HCT116 (cell line): ENCODE results near the gene NLRP8. TPM values are rescaled to one million over a fixed set of nuclear protein-coding genes. Genes with fewer than 3 reads are reported as not detected.

Experiments used
- ATAC-seq: fragments of 200-7000 bp; cut with Tn5 transposase; 2 replicates; pipeline ENCODE4 v1.9.1; 2020; ENCODE audit warnings: mild to moderate bottlenecking, moderate library complexity
- Bru-seq: library from RNA; stranded (reverse); fragments of 400-500 nt; gene quantifications from one replicate; lab custom pipeline; 2021; lab: Mats Ljungman, UMichigan
- BruChase-seq, 2 experiments: library from RNA; stranded (reverse); fragments of 400-500 nt; gene quantifications; one replicate each; lab custom pipeline; 2021; lab: Mats Ljungman, UMichigan
- BruUV-seq: library from RNA; stranded (reverse); fragments of 400-500 nt; replicated peaks from 2 replicates; lab custom pipeline; 2021; lab: Mats Ljungman, UMichigan
- CTCF ChIA-PET: fragments of 300-600 bp; sonication (Branson Sonifier 250); formaldehyde crosslinking; loops from one replicate; lab custom pipeline; 2021; ENCODE audit warnings: antibody characterized with exemption; lab: Charles Lee
- POLR2A ChIA-PET: fragments of 300-600, 350-600 bp; sonication (Branson Sonifier 250); formaldehyde crosslinking; loops from one replicate; lab custom pipeline; 2021; ENCODE audit warnings: antibody characterized with exemption; lab: Charles Lee
- RAD21 ChIA-PET, 2 experiments: fragments of 300-600 bp; sonication (Branson Sonifier 250); formaldehyde crosslinking; loops; one replicate each; lab custom pipeline; 2023; ENCODE audit warnings: low total read pairs in 2 of 2; ENCODE audit not compliant: uncharacterized antibody in 2 of 2, unreplicated experiment in 2 of 2, low non-redundant PET in 1 of 2; lab: Charles Lee
- DNase-seq: peaks from one replicate; pipeline ENCODE4 v3.0.0-alpha.2; 2010; ENCODE audit warnings: low read depth, low spot score
- H2AFZ ChIP-seq: fragments of 200-600 bp; shearing (Covaris generic), sonication (generic); 2 replicates; pipeline ENCODE4 v1.6.1; 2017; ENCODE audit warnings: low read depth, mixed run types, mixed read lengths, antibody characterized with exemption, low read length; ENCODE audit not compliant: poor library complexity, severe bottlenecking
- H3K27ac ChIP-seq: 2 replicates; pipeline ENCODE4 v1.5.1; 2012; ENCODE audit warnings: low read depth, low read length
- H3K27me3 ChIP-seq: fragments of 200-600 bp; sonication (generic); 2 replicates; pipeline ENCODE4 v1.6.1; 2016; ENCODE audit warnings: mixed run types, low read length, mixed read lengths; ENCODE audit not compliant: insufficient read depth
- H3K36me3 ChIP-seq, 2 experiments: fragments of 200-500 bp in 1 of 2; fragments of 200-600 bp in 1 of 2; sonication (Bioruptor generic) in 1 of 2; sonication (generic) in 1 of 2; 2 replicates each; pipeline versions ENCODE4 v1.5.1 to v1.6.1; 2014 to 2016; ENCODE audit warnings: low read length in 2 of 2, inconsistent platforms in 1 of 2, mixed read lengths in 1 of 2, mixed run types in 1 of 2; ENCODE audit not compliant: insufficient read depth in 2 of 2, control insufficient read depth in 1 of 2
- H3K4me1 ChIP-seq, 2 experiments: fragments of 200-600 bp in 1 of 2; sonication (generic) in 1 of 2; 2 replicates each; pipeline versions ENCODE4 v1.5.1 to v1.6.1; 2012 to 2017; ENCODE audit warnings: low read length in 2 of 2, inconsistent platforms in 1 of 2, mild to moderate bottlenecking in 1 of 2, mixed read lengths in 1 of 2, mixed run types in 1 of 2, moderate library complexity in 1 of 2; ENCODE audit not compliant: insufficient read depth in 2 of 2, control insufficient read depth in 1 of 2
- H3K4me2 ChIP-seq: fragments of 200-600 bp; sonication (generic); 2 replicates; pipeline ENCODE4 v1.6.1; 2017; ENCODE audit warnings: mixed run types, low read length, mixed read lengths
- H3K4me3 ChIP-seq, 2 experiments: fragments of 200-600 bp in 1 of 2; sonication (generic) in 1 of 2; replicated peaks in 1 of 2; 2 replicates each; pipeline ENCODE4 v1.5.1; 2011 to 2016; ENCODE audit warnings: low read length in 2 of 2, control low read depth in 1 of 2, low read depth in 1 of 2, mild to moderate bottlenecking in 1 of 2, mixed read lengths in 1 of 2, mixed run types in 1 of 2
- H3K79me2 ChIP-seq: fragments of 200-600 bp; sonication (generic); 2 replicates; pipeline ENCODE4 v1.6.1; 2017; ENCODE audit warnings: mild to moderate bottlenecking, mixed run types, low read length, moderate library complexity, mixed read lengths; ENCODE audit not compliant: insufficient read depth
- H3K9ac ChIP-seq: fragments of 200-600 bp; sonication (generic); 2 replicates; pipeline ENCODE4 v1.6.1; 2016; ENCODE audit warnings: low read length, mixed read lengths
- H3K9me2 ChIP-seq: fragments of 200-600 bp; sonication (generic), shearing (Covaris generic); 2 replicates; pipeline ENCODE4 v1.6.1; 2017; ENCODE audit warnings: mixed run types, mild to moderate bottlenecking, moderate library complexity; ENCODE audit not compliant: insufficient read depth
- H3K9me3 ChIP-seq, 2 experiments: fragments of 200-500 bp in 1 of 2; fragments of 200-600 bp in 1 of 2; sonication (Bioruptor generic) in 1 of 2; sonication (generic) in 1 of 2; 2 replicates each; pipeline ENCODE4 v1.6.1; 2014 to 2017; ENCODE audit warnings: low read length in 2 of 2, mixed read lengths in 2 of 2, inconsistent platforms in 1 of 2, low read depth in 1 of 2, mild to moderate bottlenecking in 1 of 2, mixed run types in 1 of 2, moderate library complexity in 1 of 2; ENCODE audit not compliant: control insufficient read depth in 1 of 2, insufficient read depth in 1 of 2
- H4K20me1 ChIP-seq: fragments of 200-600 bp; sonication (generic), shearing (Covaris generic); 2 replicates; pipeline ENCODE4 v1.6.1; 2017; ENCODE audit warnings: mixed run types, mild to moderate bottlenecking, moderate library complexity; ENCODE audit not compliant: insufficient read depth
- CEBPB ChIP-seq: IDR thresholded peaks from 2 replicates; pipeline ENCODE4 v1.6.1; 2012; ENCODE audit warnings: low read depth
- CTCF ChIP-seq, 3 experiments: fragments of 200-600 bp in 1 of 3; sonication (generic) in 1 of 3; IDR thresholded peaks in 2 of 3; conservative IDR thresholded peaks in 1 of 3; 2 replicates each; pipeline ENCODE4 v1.5.1; 2012 to 2017; ENCODE audit warnings: low read depth in 2 of 3, low read length in 2 of 3, antibody characterized with exemption in 1 of 3, borderline replicate concordance in 1 of 3, control low read depth in 1 of 3, mild to moderate bottlenecking in 1 of 3, mixed read lengths in 1 of 3, mixed run types in 1 of 3, moderate library complexity in 1 of 3; ENCODE audit not compliant: insufficient read depth in 1 of 3
- EZH2 ChIP-seq: fragments of 200-600 bp; sonication (generic); IDR thresholded peaks from 2 replicates; pipeline ENCODE4 v1.6.1; 2017; ENCODE audit warnings: antibody characterized with exemption, mixed run types
- EZH2phosphoT487 ChIP-seq: fragments of 200-600 bp; IDR thresholded peaks from 2 replicates; pipeline ENCODE4 v1.6.1; 2018; ENCODE audit warnings: antibody characterized with exemption, borderline replicate concordance
- FOSL1 ChIP-seq: IDR thresholded peaks from 2 replicates; pipeline ENCODE4 v1.6.1; 2012; ENCODE audit warnings: low read depth
- JUND ChIP-seq: IDR thresholded peaks from 2 replicates; pipeline ENCODE4 v1.6.1; 2012
- MAX ChIP-seq: IDR thresholded peaks from 2 replicates; pipeline ENCODE4 v1.6.1; 2012
- POLR2A ChIP-seq: IDR thresholded peaks from 2 replicates; pipeline ENCODE4 v1.7.0; 2011; ENCODE audit warnings: borderline replicate concordance; ENCODE audit not compliant: insufficient read depth, insufficient read length; ENCODE audit errors: extremely low read depth
- RAD21 ChIP-seq: IDR thresholded peaks from 2 replicates; pipeline ENCODE4 v1.6.1; 2012; ENCODE audit warnings: low read depth, mild to moderate bottlenecking
- SIN3A ChIP-seq: IDR thresholded peaks from 2 replicates; pipeline ENCODE4 v1.6.1; 2012; ENCODE audit warnings: low read depth
- SP1 ChIP-seq: IDR thresholded peaks from 2 replicates; pipeline ENCODE4 v1.6.1; 2012; ENCODE audit warnings: low read depth
- SRF ChIP-seq: IDR thresholded peaks from 2 replicates; pipeline ENCODE4 v1.6.1; 2012; ENCODE audit warnings: low read depth
- YY1 ChIP-seq: IDR thresholded peaks from 2 replicates; pipeline ENCODE4 v1.6.1; 2011; ENCODE audit warnings: low read length, low read depth, moderate library complexity, mild to moderate bottlenecking; ENCODE audit not compliant: insufficient replicate concordance; ENCODE audit errors: extremely low read depth
- ZFX ChIP-seq: fragments of 450-650 bp; IDR thresholded peaks from 2 replicates; pipeline ENCODE4 v1.6.1; 2017
- intact Hi-C: fragments of 100-400 bp; cut with micrococcal nuclease; formaldehyde crosslinking; loops from 2 replicates; pipeline ENCODE4 v1.10.0; 2022
- long read RNA-seq: library from polyadenylated mRNA; unstranded; transcript quantifications from one replicate; pipeline ENCODE4 v2.0.0, GENCODE V29; 2021; ENCODE audit not compliant: unreplicated experiment
- polyA plus RNA-seq: library from polyadenylated mRNA; unstranded; fragments of >200 nt; gene quantifications from 2 replicates; pipeline ENCODE4 v1.2.1, GENCODE V29; 2012; ENCODE audit warnings: missing spikeins
- total RNA-seq: library from RNA; stranded (reverse); gene quantifications from one replicate; pipeline ENCODE4 v1.2.1, GENCODE V29; 2021; ENCODE audit not compliant: unreplicated experiment
- TF ChIP-seq, protein P1 (sequence below): IDR thresholded peaks from 2 replicates; pipeline ENCODE4 v1.6.1; 2012; ENCODE audit warnings: low read depth
- TF ChIP-seq, protein P2 (sequence below): IDR thresholded peaks from 2 replicates; pipeline ENCODE4 v1.6.1; 2011; ENCODE audit warnings: mild to moderate bottlenecking, low read length, moderate library complexity; ENCODE audit not compliant: insufficient replicate concordance; ENCODE audit errors: extremely low read depth
- TF ChIP-seq, protein P3 (sequence below): IDR thresholded peaks from 2 replicates; pipeline ENCODE4 v1.6.1; 2012

The NLRP8 gene
- total RNA-seq (not detected), Bru-seq, nascent RNA (not detected), BruChase-seq, experiment 1, labeled RNA remaining after a 6-hour chase (not detected), BruChase-seq, experiment 2, labeled RNA remaining after a 2-hour chase (not detected)
- not detected in 2 replicates for polyA plus RNA-seq
- long read RNA-seq, result 0 reads

DNA sequence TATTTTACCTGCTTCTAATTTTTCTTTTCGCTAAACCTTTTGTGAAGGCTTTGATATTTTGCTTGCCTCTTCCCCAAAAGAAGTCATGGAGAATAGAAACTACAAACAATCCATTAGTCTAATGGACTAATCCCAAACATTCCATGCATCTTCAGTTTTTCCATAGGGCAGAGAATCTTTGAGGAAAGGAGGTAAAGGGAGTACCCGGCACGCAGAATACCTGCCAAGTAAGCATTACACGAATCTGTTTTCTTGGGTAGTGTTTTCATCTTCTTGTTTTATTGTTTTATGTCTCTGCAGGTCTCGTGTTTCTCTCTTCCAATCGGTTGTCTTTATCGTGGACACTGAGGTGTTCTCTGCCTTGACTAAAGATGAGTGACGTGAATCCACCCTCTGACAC lies at the start of gene NLRP8:
Gene NLRP8 (plus strand): TSS at position 301 of the 400 bp plus-strand sequence.
- no peaks in the 10 kb centered on the region for H3K4me1 ChIP-seq
- no peaks in the 10 kb centered on the region for H3K79me2 ChIP-seq
- ChIA-PET RAD21 (no interaction called here), CTCF (no interaction called here), POLR2A (no interaction called here)
- H3K27me3 ChIP-seq, result no peaks in the 10 kb centered on the region
- TF ChIP-seq JUND, result no peak
- TF ChIP-seq, protein P1, sequence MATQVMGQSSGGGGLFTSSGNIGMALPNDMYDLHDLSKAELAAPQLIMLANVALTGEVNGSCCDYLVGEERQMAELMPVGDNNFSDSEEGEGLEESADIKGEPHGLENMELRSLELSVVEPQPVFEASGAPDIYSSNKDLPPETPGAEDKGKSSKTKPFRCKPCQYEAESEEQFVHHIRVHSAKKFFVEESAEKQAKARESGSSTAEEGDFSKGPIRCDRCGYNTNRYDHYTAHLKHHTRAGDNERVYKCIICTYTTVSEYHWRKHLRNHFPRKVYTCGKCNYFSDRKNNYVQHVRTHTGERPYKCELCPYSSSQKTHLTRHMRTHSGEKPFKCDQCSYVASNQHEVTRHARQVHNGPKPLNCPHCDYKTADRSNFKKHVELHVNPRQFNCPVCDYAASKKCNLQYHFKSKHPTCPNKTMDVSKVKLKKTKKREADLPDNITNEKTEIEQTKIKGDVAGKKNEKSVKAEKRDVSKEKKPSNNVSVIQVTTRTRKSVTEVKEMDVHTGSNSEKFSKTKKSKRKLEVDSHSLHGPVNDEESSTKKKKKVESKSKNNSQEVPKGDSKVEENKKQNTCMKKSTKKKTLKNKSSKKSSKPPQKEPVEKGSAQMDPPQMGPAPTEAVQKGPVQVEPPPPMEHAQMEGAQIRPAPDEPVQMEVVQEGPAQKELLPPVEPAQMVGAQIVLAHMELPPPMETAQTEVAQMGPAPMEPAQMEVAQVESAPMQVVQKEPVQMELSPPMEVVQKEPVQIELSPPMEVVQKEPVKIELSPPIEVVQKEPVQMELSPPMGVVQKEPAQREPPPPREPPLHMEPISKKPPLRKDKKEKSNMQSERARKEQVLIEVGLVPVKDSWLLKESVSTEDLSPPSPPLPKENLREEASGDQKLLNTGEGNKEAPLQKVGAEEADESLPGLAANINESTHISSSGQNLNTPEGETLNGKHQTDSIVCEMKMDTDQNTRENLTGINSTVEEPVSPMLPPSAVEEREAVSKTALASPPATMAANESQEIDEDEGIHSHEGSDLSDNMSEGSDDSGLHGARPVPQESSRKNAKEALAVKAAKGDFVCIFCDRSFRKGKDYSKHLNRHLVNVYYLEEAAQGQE, result no peak
- TF ChIP-seq CTCF (IDR thresholded peaks at IDR 0.05 in 2 of 3, conservative IDR thresholded peaks at IDR 0.05 in 1 of 3; ENCODE audit: borderline replicate concordance in 1 of 3, insufficient read depth in 1 of 3, low read depth in 2 of 3, low read length in 2 of 3), result no peak
- TF ChIP-seq, protein P2, sequence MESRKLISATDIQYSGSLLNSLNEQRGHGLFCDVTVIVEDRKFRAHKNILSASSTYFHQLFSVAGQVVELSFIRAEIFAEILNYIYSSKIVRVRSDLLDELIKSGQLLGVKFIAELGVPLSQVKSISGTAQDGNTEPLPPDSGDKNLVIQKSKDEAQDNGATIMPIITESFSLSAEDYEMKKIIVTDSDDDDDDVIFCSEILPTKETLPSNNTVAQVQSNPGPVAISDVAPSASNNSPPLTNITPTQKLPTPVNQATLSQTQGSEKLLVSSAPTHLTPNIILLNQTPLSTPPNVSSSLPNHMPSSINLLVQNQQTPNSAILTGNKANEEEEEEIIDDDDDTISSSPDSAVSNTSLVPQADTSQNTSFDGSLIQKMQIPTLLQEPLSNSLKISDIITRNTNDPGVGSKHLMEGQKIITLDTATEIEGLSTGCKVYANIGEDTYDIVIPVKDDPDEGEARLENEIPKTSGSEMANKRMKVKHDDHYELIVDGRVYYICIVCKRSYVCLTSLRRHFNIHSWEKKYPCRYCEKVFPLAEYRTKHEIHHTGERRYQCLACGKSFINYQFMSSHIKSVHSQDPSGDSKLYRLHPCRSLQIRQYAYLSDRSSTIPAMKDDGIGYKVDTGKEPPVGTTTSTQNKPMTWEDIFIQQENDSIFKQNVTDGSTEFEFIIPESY, result no peak
- TF ChIP-seq YY1, result no peak
- TF ChIP-seq ZFX, result no peak
- TF ChIP-seq MAX, result no peak
- TF ChIP-seq, protein P3, sequence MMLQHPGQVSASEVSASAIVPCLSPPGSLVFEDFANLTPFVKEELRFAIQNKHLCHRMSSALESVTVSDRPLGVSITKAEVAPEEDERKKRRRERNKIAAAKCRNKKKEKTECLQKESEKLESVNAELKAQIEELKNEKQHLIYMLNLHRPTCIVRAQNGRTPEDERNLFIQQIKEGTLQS, result no peak
- TF ChIP-seq CEBPB, result no peak
- TF ChIP-seq EZH2phosphoT487, result no peak
- no peak for TF ChIP-seq RAD21
- no peak for TF ChIP-seq SIN3A
- TF ChIP-seq EZH2, result no peak
- TF ChIP-seq SP1, result no peak
- TF ChIP-seq POLR2A, result no peak
- no peak for TF ChIP-seq SRF
- no peak for TF ChIP-seq FOSL1
- no peak for ATAC-seq
- intact Hi-C loops, result loop anchor here (5.0 kb wide), 1 partner anchor 170 kb away; no protein-coding TSS in a partner anchor
- H4K20me1 ChIP-seq, result no peaks in the 10 kb centered on the region
- no peaks in the 10 kb centered on the region for H3K9me2 ChIP-seq
- H2AFZ ChIP-seq, result no peak within 1 kb of the TSS
- H3K27ac ChIP-seq, result no peak within 1 kb of the TSS
- no peaks in the 10 kb centered on the region for H3K9me3 ChIP-seq
- H3K36me3 ChIP-seq, result no peaks in the 10 kb centered on the region
- H3K4me3 ChIP-seq, result no peak within 1 kb of the TSS
- BruUV-seq, result no TSS peak
- H3K4me2 ChIP-seq, result no peak within 1 kb of the TSS
- no peak for DNase-seq
- H3K9ac ChIP-seq, result no peak within 1 kb of the TSS
